BE2C (cell line): ENCODE results near the gene UBXN1.

ENCODE experiments used
- DNase-seq: peaks from one replicate; pipeline ENCODE4 v3.0.0-alpha.2; 2020
- H3K27me3 ChIP-seq: fragments of 250-450 bp; sonication (Bioruptor Pico); 2 replicates; pipeline ENCODE4 v1.5.1; 2020; ENCODE audit warnings: mild to moderate bottlenecking
- H3K36me3 ChIP-seq: fragments of 250-450 bp; sonication (Bioruptor Pico); 2 replicates; pipeline ENCODE4 v1.5.1; 2020; ENCODE audit warnings: mild to moderate bottlenecking
- H3K4me1 ChIP-seq: fragments of 250-450 bp; sonication (Bioruptor Pico); 2 replicates; pipeline ENCODE4 v1.5.1; 2020
- H3K4me3 ChIP-seq: 2 replicates; pipeline ENCODE4 v1.5.1; 2011; ENCODE audit warnings: low read depth, low read length
- H3K9me3 ChIP-seq: fragments of 250-450 bp; sonication (Bioruptor Pico); 2 replicates; pipeline ENCODE4 v1.5.1; 2020
- TF ChIP-seq, protein P1 (sequence below): IDR thresholded peaks from 2 replicates; pipeline ENCODE4 v1.5.1; 2012; ENCODE audit warnings: mild to moderate bottlenecking, low read depth, low read length

Gene UBXN1

DNA sequence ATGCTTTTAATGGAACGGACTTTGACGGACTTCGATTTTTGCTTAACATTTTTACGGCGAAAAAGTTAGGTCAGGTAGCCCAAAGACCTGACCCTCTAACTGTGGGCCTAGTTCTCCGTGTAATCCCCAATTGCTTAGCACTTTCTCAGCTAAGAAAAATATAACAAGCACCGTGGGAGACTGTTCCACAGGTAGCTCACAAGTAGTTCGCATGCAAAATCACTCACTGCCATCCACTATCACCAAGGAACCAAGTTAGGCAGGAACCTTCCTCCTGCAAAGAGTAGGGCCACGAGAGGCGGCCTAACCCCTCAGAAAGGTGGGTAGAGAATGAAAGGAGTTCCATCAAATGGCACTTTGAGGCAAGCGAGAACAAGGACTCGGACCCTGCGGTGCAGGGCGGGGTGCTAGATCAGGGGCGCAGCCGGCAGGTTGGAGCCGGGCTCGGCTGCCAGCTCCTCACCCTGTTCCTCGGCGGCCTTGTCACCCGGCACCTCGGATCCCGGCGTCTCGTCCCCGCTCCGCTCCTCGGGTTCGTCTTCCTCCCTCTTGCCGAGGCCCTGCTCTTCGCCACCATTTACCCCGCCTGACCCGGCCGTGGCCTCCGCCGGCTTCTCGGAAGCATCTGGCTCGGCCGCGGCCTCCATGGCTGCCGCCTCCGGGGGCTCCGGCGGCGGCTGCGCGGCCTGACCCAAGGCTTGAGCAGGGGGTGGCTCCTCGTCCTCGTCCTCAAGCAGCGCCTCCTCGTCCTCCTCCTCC lies 47.5 kb upstream of the UBXN1 start:
- no peaks in the 10 kb centered on the region for H3K4me1 ChIP-seq
- H3K36me3 ChIP-seq: peaks cover 31% of the 10 kb centered on the region
- no peaks in the 10 kb centered on the region for H3K27me3 ChIP-seq
- TF ChIP-seq, protein P1, sequence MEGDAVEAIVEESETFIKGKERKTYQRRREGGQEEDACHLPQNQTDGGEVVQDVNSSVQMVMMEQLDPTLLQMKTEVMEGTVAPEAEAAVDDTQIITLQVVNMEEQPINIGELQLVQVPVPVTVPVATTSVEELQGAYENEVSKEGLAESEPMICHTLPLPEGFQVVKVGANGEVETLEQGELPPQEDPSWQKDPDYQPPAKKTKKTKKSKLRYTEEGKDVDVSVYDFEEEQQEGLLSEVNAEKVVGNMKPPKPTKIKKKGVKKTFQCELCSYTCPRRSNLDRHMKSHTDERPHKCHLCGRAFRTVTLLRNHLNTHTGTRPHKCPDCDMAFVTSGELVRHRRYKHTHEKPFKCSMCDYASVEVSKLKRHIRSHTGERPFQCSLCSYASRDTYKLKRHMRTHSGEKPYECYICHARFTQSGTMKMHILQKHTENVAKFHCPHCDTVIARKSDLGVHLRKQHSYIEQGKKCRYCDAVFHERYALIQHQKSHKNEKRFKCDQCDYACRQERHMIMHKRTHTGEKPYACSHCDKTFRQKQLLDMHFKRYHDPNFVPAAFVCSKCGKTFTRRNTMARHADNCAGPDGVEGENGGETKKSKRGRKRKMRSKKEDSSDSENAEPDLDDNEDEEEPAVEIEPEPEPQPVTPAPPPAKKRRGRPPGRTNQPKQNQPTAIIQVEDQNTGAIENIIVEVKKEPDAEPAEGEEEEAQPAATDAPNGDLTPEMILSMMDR: no peak
- no peaks in the 10 kb centered on the region for H3K9me3 ChIP-seq
- H3K4me3 ChIP-seq: peak overlapping the region; percentile 91
- DNase-seq: no peak

DNA sequence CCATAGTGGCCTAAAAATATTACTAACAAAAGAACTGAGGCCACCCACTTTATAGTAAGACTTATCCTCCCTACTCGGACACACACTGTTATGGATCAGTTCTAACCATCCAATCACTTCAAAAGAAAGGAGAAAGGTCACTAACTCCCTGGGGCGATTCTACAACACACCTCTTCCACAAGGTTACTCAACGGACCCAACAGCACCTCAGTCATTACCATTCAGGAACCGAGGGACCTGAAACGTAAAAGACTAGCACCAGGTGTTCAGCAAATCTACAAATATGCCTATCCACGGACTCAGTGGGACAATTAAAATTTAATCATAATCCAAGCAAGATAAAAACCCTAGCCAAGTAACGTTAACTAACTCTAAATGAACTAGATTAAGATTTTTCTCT lies 46.8 kb upstream of the UBXN1 start:
- Histone ChIP-seq H3K4me1 (no peaks in the 10 kb centered on the region), H3K36me3 (peaks cover 35% of the 10 kb centered on the region), H3K4me3 (peak overlapping the region; percentile 91), H3K9me3 (no peaks in the 10 kb centered on the region), H3K27me3 (no peaks in the 10 kb centered on the region)
- no peak for DNase-seq
- TF ChIP-seq, protein P1: no peak

DNA sequence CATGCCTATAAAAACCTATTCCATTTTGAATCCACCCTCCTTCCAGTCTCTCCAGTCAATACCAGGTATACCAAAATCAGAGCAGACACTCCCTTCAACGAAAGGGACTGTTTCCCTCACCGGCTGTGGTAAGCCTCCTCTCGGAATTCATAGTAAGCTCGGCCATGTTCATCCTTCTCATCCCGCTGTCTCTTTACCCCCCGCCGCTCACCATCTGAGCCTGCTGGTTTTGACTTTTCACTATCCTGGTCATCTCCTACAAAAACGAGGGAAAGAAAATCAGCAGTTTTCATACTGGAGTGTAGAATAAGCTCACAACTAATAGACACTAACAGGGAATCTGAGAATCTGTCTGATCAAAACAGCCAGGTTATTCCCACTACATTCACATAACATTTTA lies 45.3 kb upstream of the UBXN1 start:
- TF ChIP-seq, protein P1: no peak
- peaks cover 45% of the 10 kb centered on the region for H3K36me3 ChIP-seq

DNA sequence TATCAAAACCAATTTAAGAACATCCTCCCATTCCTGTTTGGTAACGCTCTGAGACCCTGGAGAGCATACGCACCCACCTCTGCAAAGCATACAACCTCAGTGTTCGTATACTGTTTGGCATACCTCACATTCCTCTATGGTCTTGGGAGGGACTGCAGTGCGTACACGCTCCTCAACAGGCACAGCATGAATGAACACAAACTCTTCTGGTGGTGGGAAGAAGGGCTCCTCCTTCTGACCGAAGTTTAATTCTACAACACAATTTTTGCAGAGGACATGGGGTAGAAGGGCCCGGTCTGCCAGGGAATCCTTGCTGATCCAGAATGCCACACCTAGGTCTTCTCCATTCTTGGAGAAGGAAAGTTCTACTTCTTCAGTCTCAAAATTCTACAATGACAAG lies 43.1 kb upstream of the UBXN1 start:
- no peak for DNase-seq
- Histone ChIP-seq H3K27me3 (no peaks in the 10 kb centered on the region), H3K4me3 (no peak overlapping the region), H3K36me3 (peaks cover 64% of the 10 kb centered on the region), H3K9me3 (no peaks in the 10 kb centered on the region), H3K4me1 (no peaks in the 10 kb centered on the region)
- TF ChIP-seq, protein P1: peak; percentile 12; the same call in 1 of the 2 replicates

More for the DNA sequence above, 45.3 kb upstream of the UBXN1 start:
- DNase-seq: no peak
- Histone ChIP-seq H3K4me3 (peak overlapping the region; percentile 91), H3K27me3 (no peaks in the 10 kb centered on the region), H3K4me1 (no peaks in the 10 kb centered on the region), H3K9me3 (no peaks in the 10 kb centered on the region)

DNA sequence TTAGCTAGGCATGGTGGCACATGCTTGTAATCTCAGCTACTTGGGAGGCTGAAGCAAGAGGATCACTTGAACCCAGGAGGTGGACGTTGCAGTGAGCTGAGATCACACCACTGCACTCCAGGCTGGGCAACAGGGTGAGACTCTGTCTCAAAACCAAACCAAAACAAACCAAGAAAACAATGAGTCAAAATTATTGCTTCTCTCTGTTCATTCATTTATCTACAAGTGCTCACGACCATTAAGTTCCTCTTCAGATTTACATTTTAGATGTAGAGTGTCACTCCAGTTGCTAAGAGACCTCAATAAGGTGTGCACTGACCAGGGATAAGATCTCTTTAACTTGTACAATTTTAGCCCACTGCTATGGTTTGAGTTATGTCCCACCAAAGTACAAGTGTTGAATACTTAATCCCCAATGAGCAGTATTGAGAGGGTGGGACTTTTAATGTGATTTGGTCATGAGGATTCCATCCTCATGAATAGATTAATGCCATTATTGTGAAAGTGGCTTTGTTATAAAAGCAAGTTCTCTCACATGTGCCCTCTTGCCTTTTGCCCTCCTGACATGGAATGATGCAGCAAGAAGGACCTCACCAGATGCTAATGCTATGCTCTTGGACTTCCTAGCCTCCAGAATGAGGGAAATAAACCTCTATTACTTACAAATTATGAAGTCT lies 40.6 kb upstream of the UBXN1 start:
- Histone ChIP-seq H3K4me1 (no peaks in the 10 kb centered on the region), H3K36me3 (peaks cover 76% of the 10 kb centered on the region), H3K27me3 (no peaks in the 10 kb centered on the region), H3K9me3 (no peaks in the 10 kb centered on the region), H3K4me3 (no peak overlapping the region)
- TF ChIP-seq, protein P1: no peak
- no peak for DNase-seq

DNA sequence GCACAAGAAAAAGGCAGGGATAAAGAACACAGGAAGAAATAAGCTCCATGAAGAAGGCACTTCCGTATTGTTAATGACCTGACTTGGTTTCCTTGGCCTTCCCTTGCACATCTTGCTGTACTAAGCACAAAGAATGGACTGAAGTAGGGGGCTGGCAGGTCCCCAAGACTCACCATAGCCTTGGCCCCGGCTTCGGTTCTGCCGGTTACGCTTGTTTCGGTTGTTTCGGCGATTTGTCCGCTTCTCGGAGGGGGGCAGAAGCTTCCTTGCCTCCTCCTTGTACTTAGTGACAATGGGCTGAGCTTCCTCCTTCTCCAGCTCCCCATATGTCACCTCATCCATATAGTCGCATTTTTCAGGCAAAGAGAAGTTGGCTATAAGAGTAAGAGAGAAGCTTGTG lies 37.9 kb upstream of the UBXN1 start:
- Histone ChIP-seq H3K4me1 (no peaks in the 10 kb centered on the region), H3K9me3 (no peaks in the 10 kb centered on the region), H3K27me3 (no peaks in the 10 kb centered on the region), H3K36me3 (peaks cover 54% of the 10 kb centered on the region), H3K4me3 (no peak overlapping the region)
- TF ChIP-seq, protein P1: no peak
- no peak for DNase-seq
